NT2/D1 (cell line): Measurements from ENCODE around the gene SLC8B1.

Experiments
- SUZ12 ChIP-seq: IDR thresholded peaks from 2 replicates; pipeline ENCODE4 v1.6.1; 2011; ENCODE audit not compliant: insufficient read length, insufficient read depth; ENCODE audit errors: extremely low read depth
- YY1 ChIP-seq: IDR thresholded peaks from 2 replicates; pipeline ENCODE4 v1.6.1; 2011; ENCODE audit not compliant: insufficient read length, insufficient read depth
- ZNF274 ChIP-seq: IDR thresholded peaks from 2 replicates; pipeline ENCODE4 v1.6.1; 2011; ENCODE audit warnings: mild to moderate bottlenecking, low read depth, low read length

GRCh38 chr12:113276946-113277500 is 57.9 kb downstream of the SLC8B1 start:
- no peak for TF ChIP-seq YY1
- no peak for TF ChIP-seq ZNF274
- no peak for TF ChIP-seq SUZ12
